GM19468 (cell line): ENCODE results near the gene LINGO1.

Experiments used
- ATAC-seq: cut with Tn5 transposase; IDR thresholded peaks from one replicate; pipeline ENCODE4 v1.9.1; 2021; ENCODE audit warnings: mild to moderate bottlenecking, moderate library complexity, moderate number of reproducible peaks; ENCODE audit not compliant: unreplicated experiment; ENCODE audit errors: extremely low read depth

Gene LINGO1

DNA sequence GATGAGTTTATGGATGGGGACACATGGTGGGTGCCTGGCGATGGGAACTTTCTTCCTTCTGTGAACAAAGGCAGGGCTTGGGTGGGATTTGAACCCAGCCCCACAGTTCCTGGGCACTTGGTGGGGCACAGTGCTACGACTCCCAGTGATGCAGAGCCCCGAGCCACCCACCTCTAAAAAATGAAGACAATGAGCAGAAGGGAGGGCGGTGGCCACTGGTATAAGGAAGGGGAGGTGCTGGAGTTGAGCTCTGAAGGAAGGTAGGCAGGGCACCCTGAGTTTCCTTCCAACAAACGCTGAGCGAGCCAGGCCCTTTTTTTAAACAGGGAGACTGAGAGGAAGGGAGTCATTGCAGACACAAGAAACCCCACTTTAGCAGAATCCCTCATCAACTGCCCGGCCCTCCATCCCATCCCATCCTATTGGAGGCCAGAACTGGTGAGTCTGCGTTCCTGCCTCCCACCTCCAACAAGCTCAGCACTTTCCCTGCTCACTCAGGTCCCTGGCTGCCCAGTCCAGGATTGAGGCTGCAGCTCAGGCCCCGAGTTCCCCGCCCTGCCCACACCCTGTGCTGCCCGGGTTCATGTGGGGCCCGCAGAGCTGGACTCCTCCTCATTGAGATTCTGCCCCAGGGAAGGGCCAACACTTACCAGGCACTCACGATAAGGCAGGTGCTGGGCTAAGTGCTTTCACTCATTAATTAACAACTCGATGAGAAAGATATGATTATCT lies 57.3 kb downstream of the LINGO1 start:
- ATAC-seq, result no peak

DNA sequence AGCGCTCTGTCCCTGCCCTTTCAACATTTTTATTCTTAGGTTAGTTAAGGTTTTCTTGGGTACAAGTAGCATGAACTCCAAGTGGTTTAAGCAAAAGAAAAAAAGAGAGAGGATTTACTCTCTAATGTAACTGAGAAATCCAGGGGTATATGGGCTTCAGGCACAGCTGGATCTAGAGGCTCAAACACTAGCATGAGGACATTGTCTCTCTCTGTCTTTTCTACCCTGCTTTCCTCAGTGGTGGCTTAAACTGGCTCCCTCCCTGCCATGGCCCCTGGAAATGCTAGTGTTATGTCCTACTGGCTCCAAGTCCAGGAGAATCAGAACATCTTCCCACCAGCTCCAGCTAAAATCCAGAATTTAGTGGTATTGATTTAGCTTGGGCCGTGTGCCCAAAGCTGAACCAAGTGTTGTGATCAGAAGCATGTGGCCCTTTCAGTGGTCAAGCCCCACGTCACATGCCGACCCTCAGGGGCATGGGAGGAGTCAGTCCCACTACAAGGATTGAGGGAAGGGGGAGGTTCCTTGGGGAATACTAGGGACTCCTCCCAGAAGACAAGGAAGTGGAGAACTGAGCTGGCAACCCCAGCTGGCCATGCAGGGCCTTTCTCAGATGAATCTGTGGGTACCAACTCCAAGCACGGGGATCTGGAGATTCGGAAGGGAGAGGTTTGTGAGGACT lies 58.0 kb downstream of the LINGO1 start:
- no peak for ATAC-seq

DNA sequence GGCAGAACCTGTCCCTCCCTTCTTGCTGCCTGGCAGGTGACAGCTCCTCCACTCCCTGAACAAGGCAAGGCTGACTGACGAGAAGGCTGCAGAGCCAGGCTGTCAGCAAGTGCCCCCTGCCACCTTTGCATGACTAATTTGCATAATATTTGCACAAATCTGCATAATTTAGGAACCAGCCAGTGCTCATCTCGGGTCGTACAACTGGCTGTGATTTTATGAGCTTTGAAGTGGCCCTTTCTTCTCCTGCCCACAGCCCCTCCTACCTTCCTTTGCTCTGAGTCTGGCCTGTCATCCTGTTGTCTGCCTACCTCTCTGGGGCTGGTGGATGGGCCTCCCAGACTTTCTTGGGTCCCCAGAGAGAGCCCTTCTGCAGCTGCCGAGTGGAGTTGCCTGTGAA lies 58.9 kb downstream of the LINGO1 start:
- ATAC-seq, result no peak

DNA sequence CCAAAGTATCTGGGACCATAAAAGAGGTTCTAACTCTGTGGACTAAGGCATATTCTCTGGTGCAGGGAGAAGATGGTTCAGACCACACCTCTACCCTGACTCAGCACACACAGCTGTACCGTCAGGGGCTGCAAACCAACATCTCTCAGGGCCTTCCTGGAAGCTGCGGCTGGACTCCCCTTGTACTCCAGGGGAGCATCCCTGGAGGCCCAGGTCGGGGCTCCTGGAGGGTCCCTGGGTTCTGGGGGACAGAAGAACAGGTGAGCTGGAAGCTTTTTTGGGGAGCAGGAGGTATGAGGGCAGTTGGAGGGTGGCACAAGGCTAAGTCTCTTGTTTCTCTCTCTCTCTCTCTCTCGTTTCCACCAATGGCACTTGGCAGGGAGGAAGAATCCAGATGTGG lies 60.5 kb downstream of the LINGO1 start:
- no peak for ATAC-seq

DNA sequence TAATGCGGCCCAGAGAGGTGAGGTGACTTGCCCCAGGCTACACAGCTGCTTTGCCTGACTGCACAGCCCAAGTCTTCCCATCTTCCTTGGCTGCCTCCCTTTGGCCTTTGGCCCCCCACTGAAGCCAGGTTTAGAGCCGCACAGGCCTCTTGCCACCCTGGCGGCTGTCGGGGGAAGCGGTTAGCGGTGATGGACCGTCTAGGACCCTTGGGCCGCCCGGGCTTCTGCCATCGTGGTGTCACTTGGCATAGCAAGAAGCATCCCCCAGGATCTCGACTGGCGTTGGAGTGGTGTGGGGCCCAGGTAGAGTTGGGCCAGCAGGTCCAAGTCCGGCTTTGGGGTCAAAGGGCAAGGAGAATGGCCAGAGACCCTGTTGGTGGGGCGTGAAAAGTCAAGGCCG lies 61.0 kb downstream of the LINGO1 start:
- no peak for ATAC-seq

DNA sequence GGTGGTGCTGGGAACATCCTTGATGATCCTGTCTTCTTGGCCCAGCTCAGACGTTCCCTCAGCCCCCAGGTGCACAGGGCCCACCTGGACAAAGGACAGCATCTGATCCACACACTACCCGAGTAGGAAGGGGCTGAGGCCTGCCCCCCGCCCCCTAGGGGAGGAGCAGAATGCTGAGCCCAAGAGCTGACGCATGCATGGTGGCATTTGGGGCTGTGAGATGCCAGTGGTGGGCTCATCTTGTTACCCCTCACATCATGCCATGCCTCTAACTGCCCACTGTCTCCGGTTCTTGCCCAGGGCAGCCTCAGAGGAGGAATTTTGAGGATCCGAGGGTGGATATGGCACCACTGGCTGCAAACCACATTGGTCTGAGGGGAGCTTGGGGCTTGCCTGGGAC lies 61.5 kb downstream of the LINGO1 start:
- no peak for ATAC-seq

DNA sequence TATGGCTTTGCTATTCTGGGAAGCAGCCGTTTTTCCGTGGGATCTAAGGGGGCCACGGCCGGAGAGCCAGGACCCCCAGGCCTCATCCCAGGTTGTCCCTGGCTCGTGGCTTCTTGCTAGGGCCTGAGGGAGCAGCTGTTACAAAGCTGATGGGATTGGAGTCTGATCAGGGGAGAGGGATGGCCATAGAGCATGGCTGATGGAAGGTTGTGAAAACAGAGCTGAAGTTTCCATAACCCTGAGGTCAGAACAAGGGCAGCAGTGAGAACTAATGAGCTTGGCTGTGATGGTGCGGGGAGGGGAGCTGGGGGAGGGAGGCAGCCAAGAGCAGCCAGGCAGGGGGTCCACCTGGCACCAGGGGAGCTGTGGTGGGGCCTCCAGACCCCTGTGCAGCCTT lies 63.0 kb downstream of the LINGO1 start:
- no peak for ATAC-seq

DNA sequence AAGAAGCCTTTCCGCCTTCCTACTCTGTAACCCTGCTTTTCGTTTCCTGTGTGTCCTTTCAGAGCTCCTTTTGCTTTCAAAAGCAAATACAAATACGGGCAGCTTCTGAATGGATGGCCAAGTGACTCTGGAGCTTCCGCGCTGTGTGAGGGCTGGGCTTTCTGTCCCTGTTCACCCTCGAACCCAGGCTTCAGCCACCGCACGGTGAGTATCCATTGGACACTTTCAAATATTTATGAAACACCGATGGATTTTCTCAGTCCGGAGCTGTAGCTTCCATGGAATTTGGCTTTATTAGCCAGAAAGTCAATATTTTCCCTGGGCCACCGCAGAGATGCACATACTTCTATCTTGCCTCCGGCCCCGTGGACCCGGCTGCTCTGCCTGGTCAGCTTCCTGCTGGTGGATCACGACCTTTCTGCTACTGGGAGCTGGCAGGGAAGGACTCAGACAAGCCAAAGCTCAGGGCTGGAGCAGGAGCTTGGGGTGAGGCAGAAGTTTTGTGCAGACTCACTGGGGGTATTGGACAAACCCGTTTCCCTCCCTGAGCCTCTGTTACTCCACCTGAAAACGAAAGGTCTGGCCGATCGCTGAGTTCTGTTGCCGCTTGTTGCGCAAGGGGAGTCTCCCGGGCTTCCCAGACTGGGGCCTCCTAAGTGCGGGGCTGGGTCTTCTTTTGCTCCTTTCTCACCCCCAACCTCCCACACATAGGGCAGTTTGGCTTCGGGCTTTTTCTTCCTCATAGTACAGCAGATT lies 63.6 kb downstream of the LINGO1 start:
- ATAC-seq, result no peak

DNA sequence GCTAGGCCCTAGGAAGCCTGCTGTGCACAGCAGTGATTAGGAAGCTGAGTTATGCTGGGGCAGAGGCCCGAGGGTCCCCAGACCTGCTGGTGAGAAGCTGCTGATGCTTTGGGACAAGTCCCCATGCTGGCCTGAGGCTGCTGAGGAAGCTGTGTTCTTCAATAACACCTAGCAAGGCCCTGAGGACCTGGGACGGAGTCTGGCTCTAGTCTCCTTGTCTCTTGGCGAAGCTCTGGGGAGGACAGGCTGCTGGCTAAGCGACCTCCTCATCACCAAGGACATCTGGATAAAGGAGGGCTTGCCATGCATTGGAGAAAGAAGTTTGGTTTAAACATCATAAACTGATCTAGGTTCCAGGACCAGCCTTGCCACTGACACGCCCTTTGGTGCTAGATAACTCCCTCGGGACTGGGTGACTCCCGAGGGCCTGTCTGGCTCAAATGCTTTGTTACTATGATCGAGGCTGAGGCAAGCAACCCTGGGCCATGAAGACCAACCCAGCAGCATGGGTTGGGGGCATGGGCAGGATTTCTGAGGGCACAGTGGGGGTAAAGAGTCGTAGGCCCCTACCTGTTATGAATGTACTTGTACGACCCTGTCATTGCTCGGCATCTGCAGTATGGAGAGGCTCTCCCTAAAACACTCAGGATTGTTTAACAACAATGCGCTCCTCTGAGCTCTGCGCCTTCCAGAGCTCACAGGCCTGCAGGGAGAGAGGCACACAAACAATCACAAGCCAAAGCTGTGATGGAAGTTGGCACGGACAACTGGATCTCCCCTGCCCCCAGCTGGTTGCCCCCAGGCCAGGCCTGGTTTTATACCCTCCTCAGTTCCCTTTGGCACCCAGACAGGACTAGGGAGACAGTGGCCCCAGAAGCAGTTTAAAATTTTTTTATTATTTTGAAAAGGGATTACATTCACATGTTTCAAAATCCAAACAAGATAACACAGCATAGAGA lies 64.4 kb downstream of the LINGO1 start:
- ATAC-seq, result no peak

DNA sequence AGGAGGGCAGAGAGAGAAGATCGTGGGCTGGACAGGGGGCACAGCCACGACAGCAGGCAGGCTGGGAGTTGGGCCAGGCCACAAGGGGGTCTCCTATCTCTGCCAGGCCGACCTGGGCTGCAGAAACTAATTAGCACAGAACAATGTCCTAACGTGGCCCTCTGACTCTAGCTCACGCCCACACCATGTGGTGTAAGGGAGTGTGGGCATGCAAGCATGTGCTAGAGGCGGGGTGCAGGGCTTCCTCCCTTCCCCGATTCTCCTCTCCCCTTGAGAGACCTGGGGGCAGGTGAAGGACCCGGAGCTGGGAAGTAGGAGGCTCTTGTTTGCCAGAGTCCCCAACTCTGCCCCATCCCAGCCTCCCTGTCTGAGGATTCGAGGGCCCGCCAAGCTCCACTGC lies 65.5 kb downstream of the LINGO1 start:
- no peak for ATAC-seq

DNA sequence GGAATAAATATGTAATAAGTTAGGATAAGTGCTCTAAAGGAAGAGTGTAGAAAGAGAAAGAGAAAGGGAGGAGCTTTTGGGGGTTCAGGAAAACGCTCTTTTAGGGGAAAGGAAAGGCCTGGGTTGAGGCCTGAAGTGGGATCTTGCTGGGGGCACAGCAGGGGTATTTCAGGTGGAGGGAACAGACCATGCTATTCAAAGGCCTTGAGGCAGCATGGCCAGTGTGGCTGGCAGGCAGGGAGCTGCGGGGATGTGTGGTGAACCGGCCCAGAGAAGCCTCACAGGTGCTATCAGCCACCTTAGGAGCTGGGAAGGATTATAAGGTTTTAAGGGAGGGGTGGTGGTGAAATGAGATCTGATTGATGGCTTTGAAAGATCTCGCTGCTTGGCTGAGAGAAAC lies 66.6 kb downstream of the LINGO1 start:
- no peak for ATAC-seq

DNA sequence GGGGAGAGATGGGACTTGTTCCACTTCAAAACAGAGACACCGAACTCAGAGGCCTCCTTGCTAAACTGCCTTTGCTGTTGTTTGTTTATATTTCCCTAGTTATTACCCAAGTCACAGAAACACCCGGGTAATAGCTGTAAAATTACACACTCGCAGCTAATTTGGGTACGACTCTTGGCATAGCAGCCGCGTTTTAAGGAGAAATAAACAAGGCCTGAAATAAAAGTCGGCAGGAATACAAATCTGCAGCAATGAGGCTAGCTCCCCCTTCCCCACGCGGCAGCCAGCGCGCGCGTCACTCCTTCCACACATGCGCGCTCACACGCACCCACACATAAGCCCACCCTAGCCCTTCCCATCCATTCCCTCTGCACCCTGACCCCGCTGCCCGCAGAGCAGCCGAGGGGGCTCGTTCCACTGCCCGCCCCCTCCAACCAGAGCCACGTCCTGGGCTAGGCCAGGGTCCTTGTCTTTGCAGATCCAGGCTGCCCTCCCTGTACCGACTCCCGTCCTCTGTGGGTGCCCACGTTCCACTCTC lies 67.3 kb downstream of the LINGO1 start:
- ATAC-seq, result no peak

DNA sequence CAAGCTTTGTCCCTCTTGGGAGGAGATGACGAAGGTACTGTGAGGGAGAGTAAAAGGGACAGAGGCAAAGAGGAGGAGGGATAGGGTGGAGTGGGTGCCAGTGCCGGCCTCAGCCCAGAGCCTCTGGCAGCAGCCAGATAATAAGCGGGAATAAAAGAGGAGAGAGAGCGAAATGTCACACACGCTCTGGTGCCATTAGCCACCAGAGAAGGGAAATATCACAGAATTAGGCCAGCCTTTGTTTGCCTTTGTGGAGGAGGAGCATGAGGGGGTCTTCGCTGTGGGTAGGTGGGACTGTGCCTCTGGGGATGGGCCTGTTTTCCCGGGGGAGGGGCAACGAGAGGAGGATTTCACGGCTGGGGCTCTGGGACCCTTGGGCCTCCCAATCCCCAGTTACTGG lies 67.8 kb downstream of the LINGO1 start:
- ATAC-seq, result no peak

DNA sequence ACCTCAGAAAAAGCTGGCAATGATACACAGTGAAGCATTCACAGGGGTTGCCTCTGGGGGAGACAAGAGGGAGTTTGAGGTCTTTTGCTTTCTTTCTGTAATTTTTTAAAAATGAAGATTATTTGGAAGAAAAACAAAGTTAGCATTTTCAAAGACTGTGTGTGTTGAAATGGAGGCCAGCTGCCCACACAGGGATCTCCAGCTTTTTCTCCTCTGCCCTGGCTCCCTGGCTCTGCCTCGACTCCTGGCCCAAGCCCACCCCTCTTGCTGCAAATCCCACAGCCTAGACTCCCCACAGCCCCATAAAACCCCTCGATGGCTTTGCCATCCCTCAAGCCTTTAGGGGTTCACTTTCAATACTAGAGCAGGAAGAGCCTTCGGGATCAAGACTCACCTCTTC lies 68.4 kb downstream of the LINGO1 start:
- ATAC-seq, result no peak

DNA sequence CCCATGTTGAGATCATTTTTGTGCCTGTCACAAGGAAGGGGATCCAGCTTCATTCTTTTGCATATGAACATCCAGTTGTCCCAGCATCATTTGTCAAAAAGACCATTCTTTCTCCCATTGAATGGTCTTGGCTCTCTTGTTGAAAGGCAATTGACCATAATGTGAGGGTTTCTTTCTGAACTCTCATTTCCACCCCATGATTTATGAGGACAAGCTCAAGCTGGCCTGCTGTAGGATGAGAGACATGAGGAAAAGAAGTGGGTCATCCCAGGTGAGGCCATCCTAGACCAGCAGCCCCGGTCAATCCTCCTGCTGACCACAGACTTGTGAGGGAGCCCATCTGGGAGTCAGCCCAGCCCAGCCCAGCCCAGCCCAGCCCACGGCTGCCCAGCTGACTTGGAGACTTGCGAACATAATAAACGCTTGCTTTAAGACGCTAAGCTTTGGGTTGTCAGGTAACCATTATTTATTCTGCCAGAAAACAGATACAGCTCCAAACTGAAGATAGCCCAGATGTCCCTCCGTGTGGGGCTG lies 69.0 kb downstream of the LINGO1 start:
- ATAC-seq, result no peak
